Measurements from ENCODE around the gene AKAP8L. TPM values are rescaled to one million over a fixed set of nuclear protein-coding genes. Genes with fewer than 3 reads are reported as not detected.
"Not testable (repeated sequence)": the region's sequence is repeated elsewhere in the genome, so short reads cannot be mapped to it uniquely, and the experiment has no call there.

AKAP8L gene
- total and polyA plus RNA-seq, 4 donors, result 16.4 to 67.1 (median 42.9) TPM

GRCh38 chr19:15395251-15395650 is 23.5 kb downstream of the AKAP8L start:
- not testable (repeated sequence) for H3K4me3 ChIP-seq (ENCODE audit: low read depth in 1 of 3, low read length in 3 of 3); H3K27me3 ChIP-seq (ENCODE audit: control insufficient read depth in 4 of 4, insufficient read depth in 4 of 4, low read length in 3 of 4); H3K9ac ChIP-seq (ENCODE audit: low read depth in 1 of 2, low read length in 2 of 2); DNase-seq (ENCODE audit: low spot score); H3K27ac ChIP-seq (ENCODE audit: low read depth in 1 of 2, low read length in 2 of 2); H3K4me1 ChIP-seq (ENCODE audit: control insufficient read depth in 4 of 4, insufficient read depth in 4 of 4, low read length in 3 of 4); H3K9me3 ChIP-seq (ENCODE audit: control insufficient read depth in 4 of 4, low read length in 3 of 4)
- peaks cover 27 to 64% (median 46%) of the 10 kb centered on the region in 4 donors for H3K36me3 ChIP-seq (ENCODE audit: control insufficient read depth in 4 of 4, insufficient read depth in 3 of 4, low read depth in 1 of 4, low read length in 3 of 4)
- WGBS, result 96% methylated on average over 17 of the region's 17 CpGs

GRCh38 chr19:15394426-15394825 is 24.4 kb downstream of the AKAP8L start:
- no peak overlapping the region for H3K9ac ChIP-seq (ENCODE audit: low read depth in 1 of 2, low read length in 2 of 2)
- WGBS, result 83% methylated on average over 5 of the region's 5 CpGs
- H3K36me3 ChIP-seq (ENCODE audit: control insufficient read depth in 4 of 4, insufficient read depth in 3 of 4, low read depth in 1 of 4, low read length in 3 of 4), result peaks cover 23 to 56% (median 42%) of the 10 kb centered on the region in 4 donors
- TF ChIP-seq ATF3 (IDR thresholded peaks at IDR 0.05) (no peak), MAX (IDR thresholded peaks at IDR 0.05) (no peak), HNF4G (IDR thresholded peaks at IDR 0.05) (no peak), ZBTB33 (IDR thresholded peaks at IDR 0.05) (no peak), RXRA (IDR thresholded peaks at IDR 0.05) (no peak), HNF4A (conservative IDR thresholded peaks at IDR 0.05) (no peak), RAD21 (IDR thresholded peaks at IDR 0.05) (no peak), TAF1 (conservative IDR thresholded peaks at IDR 0.05) (no peak), CTCF (IDR thresholded peaks at IDR 0.05; ENCODE audit: low read depth, low read length, missing input control) (no peak), FOXA2 (IDR thresholded peaks at IDR 0.05) (no peak)
- no peaks in the 10 kb centered on the region for H3K27me3 ChIP-seq (ENCODE audit: control insufficient read depth in 4 of 4, insufficient read depth in 4 of 4, low read length in 3 of 4)
- no peak overlapping the region for H3K4me3 ChIP-seq (ENCODE audit: low read depth in 1 of 3, low read length in 3 of 3)
- no peak for DNase-seq (ENCODE audit: low spot score)
- no peaks in the 10 kb centered on the region for H3K9me3 ChIP-seq (ENCODE audit: control insufficient read depth in 4 of 4, low read length in 3 of 4)
- peaks cover 0 to 2% (median 0%) of the 10 kb centered on the region in 4 donors for H3K4me1 ChIP-seq (ENCODE audit: control insufficient read depth in 4 of 4, insufficient read depth in 4 of 4, low read length in 3 of 4)
- no peak overlapping the region for H3K27ac ChIP-seq (ENCODE audit: low read depth in 1 of 2, low read length in 2 of 2)

GRCh38 chr19:15393963-15394362 is 24.8 kb downstream of the AKAP8L start:
- DNase-seq (ENCODE audit: low spot score), result no peak
- H3K27ac ChIP-seq (ENCODE audit: low read depth in 1 of 2, low read length in 2 of 2), result no peak overlapping the region
- TF ChIP-seq ZBTB33 (IDR thresholded peaks at IDR 0.05), result no peak
- no peak for TF ChIP-seq HNF4G (IDR thresholded peaks at IDR 0.05)
- TF ChIP-seq EGR1 (IDR thresholded peaks at IDR 0.05; ENCODE audit: low read depth in 2 of 2), result no peak
- no peak for TF ChIP-seq JUND (IDR thresholded peaks at IDR 0.05)
- no peak for TF ChIP-seq RAD21 (IDR thresholded peaks at IDR 0.05)
- no peak for TF ChIP-seq CTCF (IDR thresholded peaks at IDR 0.05; ENCODE audit: low read depth, low read length, missing input control)
- TF ChIP-seq MAX (IDR thresholded peaks at IDR 0.05), result no peak
- TF ChIP-seq YY1 (IDR thresholded peaks at IDR 0.05), result no peak
- TF ChIP-seq ATF3 (IDR thresholded peaks at IDR 0.05), result no peak
- peaks cover 19 to 52% (median 38%) of the 10 kb centered on the region in 4 donors for H3K36me3 ChIP-seq (ENCODE audit: control insufficient read depth in 4 of 4, insufficient read depth in 3 of 4, low read depth in 1 of 4, low read length in 3 of 4)
- no peak overlapping the region for H3K4me3 ChIP-seq (ENCODE audit: low read depth in 1 of 3, low read length in 3 of 3)
- no peaks in the 10 kb centered on the region for H3K27me3 ChIP-seq (ENCODE audit: control insufficient read depth in 4 of 4, insufficient read depth in 4 of 4, low read length in 3 of 4)
- H3K9me3 ChIP-seq (ENCODE audit: control insufficient read depth in 4 of 4, low read length in 3 of 4), result no peaks in the 10 kb centered on the region
- peaks cover 0 to 2% (median 0%) of the 10 kb centered on the region in 4 donors for H3K4me1 ChIP-seq (ENCODE audit: control insufficient read depth in 4 of 4, insufficient read depth in 4 of 4, low read length in 3 of 4)
- no peak overlapping the region for H3K9ac ChIP-seq (ENCODE audit: low read depth in 1 of 2, low read length in 2 of 2)
